ENCODE data around the gene CD209.
"Not testable (repeated sequence)": the region's sequence is repeated elsewhere in the genome, so short reads cannot be mapped to it uniquely, and the experiment has no call there.

Gene CD209

GRCh38 chr19:7766535-7766934 is 19.2 kb upstream of the CD209 start:
- DNase-seq: no peak

DNA sequence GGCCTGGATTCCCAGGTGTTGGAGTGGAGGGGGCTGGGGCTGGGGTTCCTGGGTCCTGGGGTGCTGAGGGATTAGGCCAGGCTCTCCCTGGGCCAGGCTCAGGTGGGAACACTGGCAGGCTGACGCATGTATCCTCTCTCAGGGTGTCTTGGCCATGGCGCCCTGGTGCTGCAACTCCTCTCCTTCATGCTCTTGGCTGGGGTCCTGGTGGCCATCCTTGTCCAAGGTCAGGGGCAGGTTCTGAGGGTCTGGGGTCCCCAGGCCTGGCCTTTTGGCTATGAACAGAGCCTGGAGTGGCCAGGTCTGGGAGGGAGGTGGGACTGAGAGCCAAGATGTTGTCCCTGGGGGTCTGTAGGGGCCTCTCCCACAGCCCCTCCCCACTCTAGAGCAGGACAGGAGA is 17.7 kb upstream of the CD209 start:
- not testable (repeated sequence) for DNase-seq

DNA sequence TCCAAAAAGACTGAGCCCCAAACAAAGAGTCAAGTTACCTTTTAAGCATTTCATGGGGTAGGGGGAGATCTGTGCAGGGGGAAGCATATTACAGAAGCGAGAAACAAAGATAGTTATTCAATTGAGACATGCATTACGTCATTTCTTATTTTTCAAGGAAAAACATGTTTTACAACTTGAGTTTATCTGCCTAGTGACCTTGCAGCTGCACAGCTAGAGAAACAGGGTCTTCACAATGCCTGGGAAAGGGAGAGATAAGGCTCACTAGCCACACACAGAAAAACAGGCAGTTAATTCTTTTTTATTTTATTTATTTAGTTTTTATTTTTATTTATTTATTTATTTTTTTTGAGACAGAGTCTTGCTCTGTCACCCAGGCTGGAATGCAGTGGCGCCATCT is 16.8 kb upstream of the CD209 start:
- DNase-seq: not testable (repeated sequence)

DNA sequence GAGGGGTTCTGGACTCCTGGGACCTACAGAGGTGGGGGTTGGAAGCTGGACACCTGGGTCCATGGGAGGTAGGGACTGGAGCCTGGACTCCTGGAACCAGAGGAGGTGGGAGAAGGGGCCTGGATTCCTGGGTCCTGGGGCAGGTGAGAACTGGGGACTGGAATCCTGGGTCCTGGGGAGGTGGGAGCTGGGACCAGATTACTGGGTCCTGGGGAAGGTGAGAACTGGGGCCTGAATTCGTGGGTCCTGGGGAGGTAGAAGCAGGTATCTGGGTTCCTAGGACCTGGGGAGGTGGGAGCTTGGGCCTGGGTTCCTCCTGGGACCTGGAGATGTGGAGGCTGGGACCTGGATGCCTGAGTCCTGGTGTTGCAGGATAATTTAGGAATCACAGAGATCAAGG is 16.4 kb upstream of the CD209 start:
- no peak for DNase-seq

- no peak for DNase-seq
Observed at GRCh38 chr19:7762719-7763293, 15.5 kb upstream of the CD209 start, which contains the start of gene CLEC4M. Gene CLEC4M, plus strand, starts transcription at chr19:7763243. Its CDS starts 24 bp downstream, at chr19:7763267.

- no peak for DNase-seq
Observed at GRCh38 chr19:7759156-7759555, 11.8 kb upstream of the CD209 start.

DNA sequence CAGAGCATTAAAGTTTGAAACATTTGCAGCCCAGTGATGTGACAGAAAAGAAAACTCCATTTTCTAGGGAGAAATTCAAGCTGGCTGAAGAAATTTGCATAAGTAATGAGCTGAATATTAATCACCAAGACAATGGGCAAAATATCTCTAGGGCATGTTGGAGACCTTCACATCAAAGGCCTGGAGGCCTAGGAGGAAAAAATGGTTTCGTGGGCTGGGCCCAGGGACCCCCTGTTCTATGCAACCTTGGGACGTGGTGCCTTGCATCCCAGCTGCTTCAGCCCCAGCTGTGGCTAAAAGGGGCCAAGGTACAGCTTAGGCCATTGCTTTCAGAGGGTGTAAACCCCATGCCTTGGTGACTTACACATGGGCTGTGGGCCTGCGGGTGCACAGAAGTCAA is 10.0 kb upstream of the CD209 start:
- no peak for DNase-seq

DNA sequence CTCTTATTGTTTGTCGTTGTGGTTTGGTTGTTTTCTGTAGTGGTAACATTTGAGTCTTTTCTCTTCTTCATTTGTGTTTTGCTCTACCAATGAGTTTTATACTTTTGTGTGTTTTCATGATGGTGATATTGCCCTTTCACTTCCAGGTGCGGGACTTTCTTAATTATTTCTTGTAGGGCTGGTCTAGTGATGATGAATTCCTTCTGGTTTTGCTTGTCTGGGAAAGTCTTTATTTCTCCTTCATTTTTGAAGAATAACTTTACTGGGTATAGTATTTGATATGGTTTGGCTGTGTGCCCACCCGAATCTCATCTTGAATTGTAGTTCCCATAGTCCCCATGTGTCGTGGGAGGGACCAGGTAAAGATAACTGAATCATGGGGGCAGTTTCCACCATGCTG is 8.9 kb upstream of the CD209 start:
- DNase-seq: no peak

DNA sequence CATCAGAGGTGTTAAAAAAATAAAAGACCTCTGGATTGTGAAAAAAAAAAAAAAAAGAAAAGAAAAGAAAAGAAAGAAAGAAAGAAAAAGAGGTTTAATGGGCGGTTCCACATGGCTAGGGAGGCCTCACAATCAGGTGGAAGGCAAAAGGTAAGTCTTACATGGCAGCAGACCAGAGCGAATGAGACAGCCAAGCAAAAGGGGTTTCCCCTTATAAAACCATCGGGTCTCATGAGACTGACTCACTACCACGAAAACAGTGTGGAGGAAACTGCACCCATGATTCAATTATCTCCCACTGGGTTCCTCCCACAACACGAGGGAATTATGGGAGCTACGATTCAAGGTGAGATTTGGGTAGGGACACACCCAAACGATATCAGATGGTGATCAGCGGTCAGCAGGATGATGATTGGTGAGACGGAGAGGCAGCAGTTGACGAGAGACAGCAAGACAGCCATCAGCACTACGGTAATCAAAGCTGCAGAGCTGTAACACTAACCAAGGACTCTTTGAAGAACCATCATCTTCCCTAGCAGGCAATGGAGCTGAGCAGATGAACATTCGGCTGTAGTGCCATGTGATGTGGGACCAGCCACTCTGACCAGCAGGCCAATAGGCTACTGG is 3.9 kb upstream of the CD209 start:
- DNase-seq: peak; percentile 57

DNA sequence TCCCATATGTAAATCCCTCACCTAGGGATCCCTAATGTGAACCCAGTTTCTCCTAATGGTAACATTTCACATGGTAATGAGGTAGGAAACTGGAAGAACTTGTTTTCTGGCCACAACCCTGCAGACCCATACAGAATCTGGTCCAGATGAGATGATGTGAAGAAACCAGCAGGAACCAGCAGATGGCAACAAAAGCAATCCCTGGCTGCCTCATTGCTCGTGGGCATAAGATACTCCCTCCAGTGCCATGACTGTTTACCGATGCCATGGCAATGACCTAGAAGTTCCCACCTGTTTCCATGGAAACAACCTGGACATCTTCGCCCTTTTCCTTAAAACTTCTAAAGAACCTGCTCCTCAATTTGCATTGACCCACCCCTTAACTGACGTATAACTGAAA is 1.4 kb upstream of the CD209 start:
- DNase-seq: peak; percentile 25

GRCh38 chr19:7748171-7748570 is 837 bp upstream of the CD209 start:
- no peak for DNase-seq

DNA sequence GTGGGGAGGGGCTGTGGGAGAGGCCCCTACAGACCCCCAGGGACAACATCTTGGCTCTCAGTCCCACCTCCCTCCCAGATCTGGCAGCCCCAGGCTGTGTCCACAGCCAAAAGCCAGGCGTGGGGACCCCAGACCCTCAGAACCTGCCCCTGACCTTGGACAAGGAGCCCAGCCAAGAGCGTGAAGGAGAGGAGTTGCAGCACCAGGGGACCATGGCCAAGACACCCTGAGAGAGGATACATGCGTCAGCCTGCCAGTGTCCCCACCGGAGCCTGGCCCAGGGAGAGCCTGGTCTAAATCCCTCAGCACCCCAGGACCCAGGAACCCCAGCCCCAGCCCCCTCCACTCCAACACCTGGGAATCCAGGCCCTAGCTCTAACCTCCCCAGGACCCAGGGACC is 1.0 kb downstream of the CD209 start:
- DNase-seq: not testable (repeated sequence)

DNA sequence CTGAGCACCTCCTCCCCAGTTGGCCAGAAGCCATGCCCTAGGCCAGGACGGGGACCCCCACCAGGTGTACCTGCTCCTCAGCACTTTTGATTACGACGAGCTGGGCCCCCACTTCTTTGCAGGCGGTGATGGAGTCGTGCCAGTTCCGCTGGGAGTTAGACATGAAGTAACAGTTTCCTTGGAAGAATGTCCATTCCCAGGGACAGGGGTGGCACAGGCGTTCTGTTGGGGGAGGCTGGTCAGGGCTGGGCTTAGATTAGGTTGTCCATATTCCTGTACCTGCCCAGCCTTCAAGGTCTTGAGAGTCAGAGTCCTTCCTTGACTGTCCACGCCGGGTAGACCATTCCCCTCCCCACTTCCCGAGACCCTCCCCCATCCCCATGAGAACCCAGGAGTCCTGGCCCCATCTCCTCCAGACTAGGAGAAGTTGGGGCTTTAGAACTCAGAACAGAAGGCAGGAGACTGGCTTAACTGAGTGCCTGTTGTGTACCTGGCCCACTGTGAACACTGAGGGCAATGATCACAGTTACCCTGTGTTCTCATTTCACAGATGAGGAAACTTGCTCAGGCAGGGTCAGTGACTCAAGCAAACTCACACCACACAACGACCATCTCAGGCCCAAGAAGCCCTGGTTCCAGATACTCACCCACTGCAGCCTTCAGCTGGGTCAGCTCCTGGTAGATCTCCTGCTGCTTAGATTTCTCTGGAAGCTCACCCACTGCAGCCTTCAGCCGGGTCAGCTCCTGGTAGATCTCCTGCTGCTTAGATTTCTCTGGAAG is 2.3 kb downstream of the CD209 start:
- DNase-seq: no peak

- no peak for DNase-seq
Observed at GRCh38 chr19:7744199-7744786, 3.0 kb downstream of the CD209 start.

DNA sequence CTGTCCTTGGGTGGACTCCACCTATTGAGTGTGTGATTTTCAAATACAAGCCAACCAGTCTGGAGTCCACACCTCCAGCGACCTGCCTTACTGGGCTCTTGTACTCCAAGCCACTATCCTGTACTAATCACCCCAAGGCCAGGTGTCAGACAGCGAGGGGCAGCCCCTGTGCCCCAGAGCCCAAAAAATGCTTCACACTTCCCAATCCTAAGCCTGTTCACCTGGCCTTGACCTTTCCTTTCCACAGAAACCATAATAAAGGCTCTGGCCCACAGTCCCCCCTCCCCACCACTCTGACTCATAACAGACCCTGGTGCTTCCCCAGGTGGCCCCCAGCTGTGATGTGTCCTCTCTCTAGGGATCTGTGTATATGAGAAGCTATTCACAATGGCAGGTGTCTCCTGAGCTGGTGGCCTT is 3.9 kb downstream of the CD209 start:
- DNase-seq: no peak

- no peak for DNase-seq
Observed at GRCh38 chr19:7742991-7743390, 4.3 kb downstream of the CD209 start.

DNA sequence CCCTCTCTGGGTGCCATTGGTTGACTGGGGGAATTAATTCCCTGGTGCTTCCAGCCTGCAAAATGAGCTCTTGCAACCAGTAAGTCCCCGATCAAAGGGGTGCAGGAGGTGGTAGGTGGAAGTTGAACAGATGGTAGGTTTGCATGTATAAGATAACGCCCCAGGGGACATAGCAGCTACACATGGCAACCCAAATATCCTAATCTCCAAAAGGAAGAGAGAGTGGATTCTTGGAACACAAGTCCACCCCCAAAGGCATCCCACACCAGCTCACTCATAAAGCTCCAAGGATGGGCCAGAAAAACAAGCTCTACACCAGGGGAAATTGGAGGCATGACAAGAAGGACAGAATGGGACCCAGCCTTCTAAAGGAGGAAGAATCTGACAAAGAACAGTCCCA is 4.8 kb downstream of the CD209 start:
- no peak for DNase-seq

- DNase-seq: no peak
Observed at GRCh38 chr19:7740682-7741054, 6.7 kb downstream of the CD209 start.

DNA sequence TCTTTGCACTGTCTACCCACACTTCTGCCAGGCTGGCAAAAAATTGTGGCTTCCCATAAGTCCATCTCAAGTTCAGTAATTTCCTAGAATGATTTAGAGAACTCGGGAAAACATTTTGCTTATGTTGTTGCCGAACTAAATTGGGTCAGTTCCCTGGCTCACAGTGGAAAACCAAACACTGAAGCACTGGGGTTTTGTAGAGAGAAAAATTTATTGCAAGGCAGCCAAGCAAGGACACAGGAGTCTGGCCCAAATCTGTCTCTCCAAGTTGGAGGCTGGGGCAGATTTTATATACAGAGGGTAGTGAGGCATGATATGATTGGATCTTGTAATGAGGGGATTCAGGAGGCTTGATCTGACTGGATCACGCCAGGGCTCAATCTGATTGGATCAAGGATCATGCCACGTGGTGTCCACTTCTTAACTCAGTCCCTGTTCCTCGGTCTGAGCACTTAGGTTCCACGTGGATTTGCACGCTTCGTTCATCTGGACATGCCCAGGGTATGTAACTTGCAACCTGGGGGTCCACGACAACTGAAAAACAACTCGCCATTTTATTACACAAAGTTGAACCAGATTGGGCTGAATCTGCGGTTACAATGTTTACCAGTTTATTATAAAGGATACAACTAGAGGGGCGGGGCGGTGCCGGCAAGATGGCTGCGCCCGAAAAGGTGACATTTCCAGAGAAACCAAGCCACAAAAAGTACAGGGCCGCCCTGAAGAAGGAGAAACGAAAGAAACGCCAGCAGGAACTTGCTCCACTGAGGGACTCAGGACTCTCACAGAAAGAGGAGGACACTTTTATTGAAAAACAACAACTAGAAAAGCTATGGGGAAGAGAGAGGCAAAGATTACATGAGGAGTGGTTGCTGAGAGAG is 7.3 kb downstream of the CD209 start:
- no peak for DNase-seq

DNA sequence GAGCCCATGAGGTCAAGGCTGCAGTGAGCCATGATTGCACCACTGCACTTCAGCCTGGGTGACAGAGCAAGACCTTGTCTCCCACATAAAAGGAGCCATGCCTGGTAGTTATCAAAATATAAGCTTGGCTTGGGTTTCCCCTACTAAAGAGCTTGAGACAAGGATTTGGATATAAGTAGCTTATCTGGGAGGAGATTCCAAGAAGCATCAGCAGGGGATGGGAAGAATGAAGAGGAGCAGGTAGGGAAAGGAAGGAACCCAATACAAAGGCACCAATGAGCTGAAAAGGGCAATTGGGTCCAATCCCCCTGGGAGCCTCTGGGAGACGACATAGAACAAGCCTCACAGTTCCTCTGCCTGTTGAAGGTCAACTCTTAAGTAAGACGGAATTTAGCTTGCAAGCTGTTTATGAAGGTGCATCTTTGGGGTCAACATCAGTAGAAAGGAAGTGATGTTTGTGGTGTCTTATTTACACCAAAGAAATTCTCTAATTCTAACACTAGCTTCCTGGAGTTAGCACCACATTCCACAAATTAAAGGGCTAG is 8.1 kb downstream of the CD209 start:
- no peak for DNase-seq

DNA sequence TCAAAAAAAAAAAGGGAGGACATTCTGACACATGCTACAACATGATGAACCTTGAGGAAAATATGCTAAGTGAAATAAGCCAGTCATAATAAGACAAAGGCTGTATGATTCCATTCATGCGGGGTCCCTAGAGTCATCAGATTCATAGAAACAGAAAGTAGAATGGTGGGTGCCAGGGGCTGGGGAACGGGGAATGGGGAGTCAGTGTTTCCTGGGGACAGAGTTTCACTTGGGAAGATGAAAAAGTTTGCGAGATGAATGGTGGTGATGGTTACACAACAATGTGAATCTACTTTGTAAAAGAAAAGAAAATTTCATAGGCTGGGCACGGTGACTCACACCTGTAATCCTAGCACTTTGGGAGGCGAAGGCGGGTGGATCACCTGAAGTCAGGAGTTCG is 9.3 kb downstream of the CD209 start:
- DNase-seq: no peak

DNA sequence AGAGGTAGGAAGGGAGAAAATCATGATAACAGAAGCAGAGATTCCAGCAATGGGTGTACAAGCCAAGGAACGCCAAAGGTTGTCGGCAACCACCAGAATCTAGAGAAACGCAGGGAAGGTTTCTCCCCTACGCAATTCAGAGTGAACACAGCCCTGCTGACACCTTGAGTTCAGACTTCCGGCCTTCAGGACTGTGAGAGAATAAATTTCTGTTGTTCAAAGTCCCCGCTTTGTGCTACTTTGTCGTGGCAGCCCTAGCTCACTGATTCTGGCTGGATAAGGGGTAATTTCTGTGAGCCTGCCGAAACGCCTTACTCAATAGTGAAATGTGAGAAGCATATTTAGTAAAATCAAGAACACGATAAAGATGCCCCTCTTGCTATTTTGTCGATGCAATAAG is 10.1 kb downstream of the CD209 start:
- no peak for DNase-seq

DNA sequence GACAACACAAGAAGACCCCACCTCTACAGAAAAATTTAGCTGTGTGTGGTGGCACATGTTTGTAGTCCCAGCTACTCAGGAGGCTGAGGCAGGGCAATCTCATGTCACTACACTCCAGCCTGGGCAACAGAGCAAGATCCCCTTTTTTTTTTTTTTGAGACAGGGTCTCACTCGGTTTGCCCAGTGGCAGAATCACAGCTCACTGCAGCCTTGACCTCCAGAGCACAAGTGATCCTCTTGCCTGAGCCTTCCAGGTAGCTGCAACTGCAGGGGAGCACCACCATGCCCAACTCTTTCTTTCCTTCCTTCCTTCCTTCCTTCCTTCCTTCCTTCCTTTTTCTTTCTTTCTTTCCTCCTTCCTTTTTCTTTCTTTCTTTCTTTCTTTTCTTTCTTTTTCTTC is 11.2 kb downstream of the CD209 start:
- no peak for DNase-seq
